ENCODE results near the gene PLXNC1.

DNA sequence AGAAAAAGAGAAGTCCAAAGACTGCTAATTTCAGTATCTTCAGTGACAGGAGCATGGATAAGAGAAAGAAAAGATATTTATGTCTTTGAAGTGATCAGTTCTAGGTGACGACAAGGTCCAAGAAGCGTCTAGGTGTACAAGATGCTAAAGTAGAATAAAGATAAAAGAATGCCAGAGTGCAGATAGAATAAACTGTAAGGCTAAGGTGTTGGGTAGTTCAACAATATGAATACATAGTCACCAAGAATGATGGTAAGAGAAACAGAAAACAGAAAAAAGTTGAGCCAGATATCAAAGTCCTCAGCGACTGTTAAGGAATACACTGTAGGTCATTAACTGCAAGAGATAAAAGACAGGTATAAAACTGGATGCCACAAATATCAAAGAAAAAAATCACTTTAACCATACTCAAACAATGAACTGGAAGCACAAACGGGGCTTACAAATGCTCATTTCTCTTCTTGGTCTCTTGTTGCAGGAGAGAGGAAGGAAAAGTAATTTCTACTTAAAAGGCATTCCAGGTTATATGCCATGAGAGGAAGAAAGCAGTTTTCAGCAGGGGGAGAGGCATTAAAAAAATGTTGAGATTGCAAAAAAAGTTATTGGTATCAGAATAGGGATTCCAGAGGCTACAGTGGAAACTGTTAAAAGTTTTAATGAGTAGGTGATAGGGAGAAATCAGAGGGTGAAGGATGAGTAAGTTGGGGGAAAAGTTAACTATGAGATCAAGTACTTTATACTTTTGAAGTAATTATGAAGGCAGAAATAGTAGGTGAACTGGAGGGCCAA, 189.8 kb downstream of the PLXNC1 start:
- TF ChIP-seq CTCF (IDR thresholded peaks at IDR 0.05; ENCODE audit: low read length) (no peak), EZH2 (optimal IDR thresholded peaks at IDR 0.05; ENCODE audit: low read depth, low read length) (no peak)

Data from MM.1S (cell line).